ENCODE data around the gene ATP1B2. TPM values are rescaled to one million over a fixed set of nuclear protein-coding genes. Genes with fewer than 3 reads are reported as not detected.
A peak's percentile ranks its signal among the peaks of the same experiment; 100 is the strongest.

ATP1B2 gene
- total RNA-seq, 1 experiment from 2014 or later = 29.1 TPM

- TF ChIP-seq ZNF281 (CRISPR knock-in tag; IDR thresholded peaks at IDR 0.05) = no peak
- no peak for TF ChIP-seq STAT6 (CRISPR knock-in tag; conservative IDR thresholded peaks at IDR 0.05; ENCODE audit: low read depth)
- peak; percentile 58 for TF ChIP-seq CTCF (IDR thresholded peaks at IDR 0.05)
- ATAC-seq = no peak
- no peak overlapping the region for H3K4me3 Mint-ChIP-seq
- ChIA-PET POLR2A (interaction anchor here (0.6 to 2.4 kb wide), 4 partner anchors 9 to 16 kb away, joined by 3 to 12 read pairs (median 4); partner anchors contain the start of gene TP53), CTCF (interaction anchor here (0.6 to 4.8 kb wide), 29 partner anchors 9 to 269 kb away, joined by 3 to 74 read pairs (median 5); partner anchors contain the start of genes ATP1B2, EFNB3, FXR2 and MPDU1)
- H3K27me3 Mint-ChIP-seq (ENCODE audit: low read depth) = no peaks in the 10 kb centered on the region; the same call in 1 of the 2 replicates
- no peak overlapping the region; the same call in 1 of the 2 replicates for H3K27ac Mint-ChIP-seq
- peak; percentile 78 for DNase-seq (ENCODE audit: low spot score)
- H3K4me1 Mint-ChIP-seq = peaks cover 31% of the 10 kb centered on the region
- peaks cover 64% of the 10 kb centered on the region for H3K36me3 Mint-ChIP-seq
- H3K9me3 Mint-ChIP-seq = peaks cover 10% of the 10 kb centered on the region
Observed at GRCh38 chr17:7673239-7673638, 22.5 kb downstream of the ATP1B2 start.

- no peak for DNase-seq (ENCODE audit: low spot score)
- Mint-ChIP-seq H3K4me1 (peaks cover 44% of the 10 kb centered on the region), H3K27ac (peak overlapping the region; percentile 80; the same call in 1 of the 2 replicates), H3K27me3 (ENCODE audit: low read depth) (no peaks in the 10 kb centered on the region; the same call in 1 of the 2 replicates), H3K9me3 (peaks cover 10% of the 10 kb centered on the region), H3K36me3 (peaks cover 51% of the 10 kb centered on the region), H3K4me3 (no peak overlapping the region)
- CTCF ChIA-PET = interaction anchor here (0.7 to 4.8 kb wide), 5 partner anchors 12 to 72 kb away, joined by 3 to 74 read pairs (median 5); partner anchors contain the start of genes ATP1B2, TP53 and WRAP53
- ATAC-seq = no peak
- POLR2A ChIA-PET = interaction anchor here (0.9 to 4.0 kb wide), 2 partner anchors 12 to 47 kb away, joined by 3 to 29 read pairs; partner anchors contain the start of genes SAT2, TP53 and WRAP53
- TF ChIP-seq NR3C1 (CRISPR knock-in tag; conservative IDR thresholded peaks at IDR 0.05; ENCODE audit: low read depth) = no peak
- TF ChIP-seq GABPB1 (CRISPR knock-in tag; IDR thresholded peaks at IDR 0.05) = no peak
- TF ChIP-seq KAT7 (CRISPR knock-in tag; IDR thresholded peaks at IDR 0.05; ENCODE audit: borderline replicate concordance) = no peak
- no peak for TF ChIP-seq USF2 (CRISPR knock-in tag; IDR thresholded peaks at IDR 0.05)
- no peak for TF ChIP-seq FOXJ3 (CRISPR knock-in tag; IDR thresholded peaks at IDR 0.05; ENCODE audit: borderline replicate concordance)
Observed at GRCh38 chr17:7674934-7675333, 24.2 kb downstream of the ATP1B2 start.

GRCh38 chr17:7676533-7676932 lies 25.8 kb downstream of the ATP1B2 start:
- ATAC-seq (peak; percentile 51), DNase-seq (ENCODE audit: low spot score) (peak; percentile 50)
- H3K27me3 Mint-ChIP-seq (ENCODE audit: low read depth) = no peaks in the 10 kb centered on the region; the same call in 1 of the 2 replicates
- H3K4me3 Mint-ChIP-seq = peak overlapping the region; percentile 57
- 0 out of 2 replicates have a peak, but pooled peaks have one; percentile 15 for TF ChIP-seq USF2 (CRISPR knock-in tag; IDR thresholded peaks at IDR 0.05)
- TF ChIP-seq FOXP4 (CRISPR knock-in tag; IDR thresholded peaks at IDR 0.05) = no peak
- TF ChIP-seq ZSCAN18 (CRISPR knock-in tag; IDR thresholded peaks at IDR 0.05) = no peak
- no peak for TF ChIP-seq IRF2 (CRISPR knock-in tag; IDR thresholded peaks at IDR 0.05; ENCODE audit: borderline replicate concordance, low read depth)
- TF ChIP-seq JAZF1 (CRISPR knock-in tag; IDR thresholded peaks at IDR 0.05) = no peak
- no peak for TF ChIP-seq ATF1 (CRISPR knock-in tag; IDR thresholded peaks at IDR 0.05)
- no peak for TF ChIP-seq JUN (CRISPR knock-in tag; IDR thresholded peaks at IDR 0.05)
- H3K27ac Mint-ChIP-seq = peak overlapping the region; percentile 98
- ChIA-PET POLR2A (interaction anchor here (0.7 to 4.0 kb wide), 4 partner anchors 11 to 72 kb away, joined by 3 to 29 read pairs (median 4); partner anchors contain the start of genes TP53 and WRAP53), CTCF (interaction anchor here (0.7 to 4.5 kb wide), 10 partner anchors 9 to 62 kb away, joined by 3 to 43 read pairs (median 5); partner anchors contain the start of genes ATP1B2, FXR2, SAT2 and TP53)
- H3K4me1 Mint-ChIP-seq = peaks cover 46% of the 10 kb centered on the region
- peaks cover 10% of the 10 kb centered on the region for H3K9me3 Mint-ChIP-seq
- peaks cover 37% of the 10 kb centered on the region for H3K36me3 Mint-ChIP-seq

Data from WTC11 (cell line).